K562 (cell line): ENCODE results near the gene CCDC71L. TPM values are rescaled to one million over a fixed set of nuclear protein-coding genes. Genes with fewer than 3 reads are reported as not detected.

Source experiments
- E2F3 ChIP-seq: fragments of 250-450 bp; sonication (Bioruptor Pico); IDR thresholded peaks from 2 replicates; pipeline ENCODE4 v1.4.0; 2020; ENCODE audit warnings: mild to moderate bottlenecking
- FIP1L1 ChIP-seq: fragments of 200-400 bp; formaldehyde crosslinking; IDR thresholded peaks from 2 replicates; pipeline ENCODE4 v1.6.1; 2018; ENCODE audit warnings: mild to moderate bottlenecking, low read depth, low read length; ENCODE audit not compliant: poor library complexity, severe bottlenecking
- FOXJ2 ChIP-seq: fragments of 200-800 bp; sonication (Bioruptor generic); IDR thresholded peaks from 2 replicates; pipeline ENCODE4 v1.6.1; 2016; ENCODE audit warnings: missing genetic modification characterization, missing compliant biosample characterization
- GATAD2B ChIP-seq: fragments of 450-650 bp; IDR thresholded peaks from 2 replicates; pipeline ENCODE4 v1.6.1; 2017; ENCODE audit warnings: mild to moderate bottlenecking, borderline replicate concordance
- HNRNPL ChIP-seq: fragments of 200-400 bp; formaldehyde crosslinking; IDR thresholded peaks from 2 replicates; pipeline ENCODE4 v1.6.1; 2017; ENCODE audit warnings: low read depth, mild to moderate bottlenecking, low read length
- LCOR ChIP-seq: sonication (generic); formaldehyde crosslinking; IDR thresholded peaks from 2 replicates; pipeline ENCODE4 v1.8.0; 2022; ENCODE audit warnings: mild to moderate bottlenecking, missing genetic modification reagents
- SPI1 ChIP-seq: IDR thresholded peaks from 2 replicates; pipeline ENCODE4 v1.6.1; 2011; ENCODE audit warnings: low read depth, low read length, control low read depth, borderline replicate concordance
- ZNF253 ChIP-seq: fragments of 250-450 bp; sonication (Bioruptor Pico); conservative IDR thresholded peaks from 2 replicates; pipeline ENCODE4 v1.6.1; 2021; ENCODE audit warnings: mild to moderate bottlenecking
- ZNF507 ChIP-seq: conservative IDR thresholded peaks from 2 replicates; pipeline ENCODE4 v1.6.1; 2017; ENCODE audit warnings: missing genetic modification characterization, missing compliant biosample characterization
- ZNF57 ChIP-seq: fragments of 450-650 bp; formaldehyde crosslinking; IDR thresholded peaks from 2 replicates; pipeline ENCODE4 v1.4.0; 2020; ENCODE audit warnings: mild to moderate bottlenecking, moderate library complexity
- ZNF586 ChIP-seq: fragments of 450-650 bp; formaldehyde crosslinking; conservative IDR thresholded peaks from 2 replicates; pipeline ENCODE4 v1.4.0; 2020; ENCODE audit warnings: mild to moderate bottlenecking, moderate library complexity
- ZNF764 ChIP-seq: fragments of 250-450 bp; sonication (Bioruptor Pico); IDR thresholded peaks from 2 replicates; pipeline ENCODE4 v1.4.0; 2020; ENCODE audit warnings: low read depth, mild to moderate bottlenecking, moderate library complexity
- ZSCAN32 ChIP-seq: fragments of 450-650 bp; formaldehyde crosslinking; IDR thresholded peaks from 2 replicates; pipeline ENCODE4 v1.4.0; 2020; ENCODE audit warnings: mild to moderate bottlenecking, moderate library complexity
- polyA plus RNA-seq, 8 experiments: library from polyadenylated mRNA; depleted of rRNA in 4 of 8; stranded (reverse) in 5 of 8; unstranded in 3 of 8; fragments of >200 nt; fragmentation: Nextera tagmentation in 2 of 8; fragmentation: Illumina TruSeq in 1 of 8; extraction: Ambion mirVana in 2 of 8; extraction: Trizol in 1 of 8; gene quantifications; 2 replicates each; pipeline versions ENCODE4 v1.2.1 to v1.2.3, GENCODE V29; 2011 to 2014; ENCODE audit warnings: inconsistent platforms in 1 of 8, missing spikeins in 1 of 8
- total RNA-seq, 7 experiments: library from RNA; depleted of rRNA in 6 of 7; stranded (reverse); fragments of >200 nt in 6 of 7; fragmentation: Illumina TruSeq in 2 of 7; extraction: Trizol in 2 of 7; gene quantifications; 2 replicates each; pipeline versions ENCODE4 v1.2.1 to v1.2.3, GENCODE V29; 2011 to 2021; ENCODE audit warnings: low replicate concordance in 1 of 7
- TF ChIP-seq, protein P1 (sequence below), 2 experiments: fragments of 450-650 bp; conservative IDR thresholded peaks; 2 replicates each; pipeline ENCODE4 v1.6.1; 2017; ENCODE audit warnings: mild to moderate bottlenecking in 2 of 2, moderate library complexity in 2 of 2
- TF ChIP-seq, protein P2 (sequence below): fragments of 250-450 bp; sonication (Bioruptor Pico); IDR thresholded peaks from 2 replicates; pipeline ENCODE4 v1.5.0; 2021; ENCODE audit warnings: mild to moderate bottlenecking, moderate library complexity
- TF ChIP-seq, protein P3 (sequence below): fragments of 250-450 bp; sonication (Bioruptor Pico); IDR thresholded peaks from 2 replicates; pipeline ENCODE4 v1.5.0; 2021
- TF ChIP-seq, protein P4 (sequence below): fragments of 250-450 bp; sonication (Bioruptor Pico); IDR thresholded peaks from 2 replicates; pipeline ENCODE4 v1.8.0; 2022; ENCODE audit warnings: inconsistent platforms, mild to moderate bottlenecking, moderate library complexity, borderline replicate concordance
- TF ChIP-seq, protein P5 (sequence below): fragments of 250-450 bp; sonication (Bioruptor Pico); IDR thresholded peaks from 2 replicates; pipeline ENCODE4 v1.4.0; 2020; ENCODE audit warnings: mild to moderate bottlenecking

The CCDC71L gene
- total and polyA plus RNA-seq, 9 of the 15 experiments (the other 6 are each of a cell fraction or from before 2014, with no cell fraction given), result 5.7 to 108 (median 25.4) TPM

DNA sequence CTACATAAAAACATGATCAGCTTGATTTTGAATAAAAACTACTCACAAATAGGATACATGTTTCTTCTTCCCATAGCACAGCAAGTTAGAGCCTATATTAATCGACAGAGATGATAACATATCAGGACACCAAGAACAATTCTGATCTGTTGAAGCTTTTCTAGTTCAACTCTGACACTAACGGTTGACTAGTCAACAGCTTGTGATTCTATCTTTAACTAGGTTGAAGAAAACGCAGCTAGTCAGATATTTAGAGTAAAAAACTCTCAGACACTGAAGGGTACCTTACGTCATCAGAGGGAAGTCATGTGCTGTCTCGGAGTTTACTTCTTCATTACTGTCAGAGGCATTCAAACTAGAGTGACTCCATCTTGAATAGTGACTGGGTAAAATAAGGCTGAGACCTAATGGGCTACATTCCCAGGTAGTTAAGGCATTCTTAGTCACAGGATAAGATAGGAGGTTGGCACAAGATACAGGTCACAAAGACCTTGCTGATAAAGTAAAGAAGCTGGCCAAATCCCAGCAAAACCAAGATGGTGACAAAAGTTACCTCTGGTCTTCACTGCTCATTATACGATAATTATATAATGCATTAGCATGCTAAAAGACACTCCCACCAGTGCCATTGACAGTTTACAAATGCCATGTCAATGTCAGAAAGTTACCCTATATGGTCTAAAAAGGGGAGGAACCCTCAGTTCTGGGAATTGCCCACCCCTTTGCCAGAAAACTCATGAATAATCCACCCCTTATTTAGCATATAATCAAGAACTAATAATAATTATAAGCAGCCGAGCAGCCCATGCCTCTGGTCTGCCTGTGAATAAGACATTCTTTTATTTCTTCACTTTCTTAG, 21.3 kb downstream of the CCDC71L start (continued):
- TF ChIP-seq, protein P1, sequence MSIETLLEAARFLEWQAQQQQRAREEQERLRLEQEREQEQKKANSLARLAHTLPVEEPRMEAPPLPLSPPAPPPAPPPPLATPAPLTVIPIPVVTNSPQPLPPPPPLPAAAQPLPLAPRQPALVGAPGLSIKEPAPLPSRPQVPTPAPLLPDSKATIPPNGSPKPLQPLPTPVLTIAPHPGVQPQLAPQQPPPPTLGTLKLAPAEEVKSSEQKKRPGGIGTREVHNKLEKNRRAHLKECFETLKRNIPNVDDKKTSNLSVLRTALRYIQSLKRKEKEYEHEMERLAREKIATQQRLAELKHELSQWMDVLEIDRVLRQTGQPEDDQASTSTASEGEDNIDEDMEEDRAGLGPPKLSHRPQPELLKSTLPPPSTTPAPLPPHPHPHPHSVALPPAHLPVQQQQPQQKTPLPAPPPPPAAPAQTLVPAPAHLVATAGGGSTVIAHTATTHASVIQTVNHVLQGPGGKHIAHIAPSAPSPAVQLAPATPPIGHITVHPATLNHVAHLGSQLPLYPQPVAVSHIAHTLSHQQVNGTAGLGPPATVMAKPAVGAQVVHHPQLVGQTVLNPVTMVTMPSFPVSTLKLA (conservative IDR thresholded peaks at IDR 0.05), result no peak
- TF ChIP-seq, protein P2, sequence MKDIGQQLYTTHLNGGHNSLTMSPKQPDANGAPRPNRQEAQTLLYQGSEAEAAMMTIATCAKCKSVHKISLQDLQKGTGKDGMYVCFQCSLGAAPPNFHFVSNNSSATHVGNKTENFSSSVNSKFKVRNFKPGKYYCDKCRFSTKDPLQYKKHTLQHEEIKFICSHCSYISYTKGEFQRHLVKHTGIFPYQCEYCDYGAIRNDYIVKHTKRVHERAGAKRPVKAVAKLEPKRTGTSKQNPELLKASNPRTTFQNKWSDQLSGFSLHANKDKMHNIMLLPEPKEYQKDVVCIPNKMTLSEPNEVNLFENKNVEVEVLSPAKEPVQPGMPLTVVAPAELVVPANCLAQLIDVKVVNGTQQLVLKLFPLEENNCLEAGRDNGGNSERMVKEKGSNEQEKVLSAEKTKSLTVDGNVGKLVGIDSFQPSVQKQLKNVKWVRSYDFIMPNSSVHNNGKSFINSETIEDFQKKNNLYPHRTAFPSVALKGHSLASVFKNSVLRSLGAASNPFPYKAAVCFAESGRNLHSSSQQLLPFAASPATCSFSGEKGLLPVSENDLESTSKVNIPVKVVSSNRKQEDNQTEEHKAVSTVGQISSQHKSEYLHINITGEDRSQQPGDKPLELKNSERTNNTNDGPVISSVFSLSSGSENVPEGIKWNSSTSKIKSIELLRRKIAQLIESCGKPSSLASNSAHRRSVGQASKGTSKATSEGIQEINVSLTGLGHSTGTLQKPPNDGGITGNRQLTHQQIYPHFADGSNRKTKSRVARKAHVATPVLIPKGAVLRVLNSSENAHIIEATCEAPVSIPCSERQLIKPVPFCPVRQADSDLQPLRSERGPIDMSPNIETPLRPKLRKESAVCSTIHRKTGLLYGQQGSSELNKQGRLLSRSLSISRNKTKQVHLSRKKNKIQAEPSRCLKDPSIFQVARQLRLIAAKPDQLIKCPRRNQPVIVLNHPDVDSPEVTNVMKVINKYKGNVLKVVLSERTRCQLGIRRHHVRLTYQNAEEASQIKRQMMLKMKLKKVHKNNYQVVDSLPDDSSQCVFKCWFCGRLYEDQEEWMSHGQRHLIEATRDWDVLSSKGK (CRISPR knock-in tag), result no peak
- no peak for TF ChIP-seq FIP1L1
- no peak for TF ChIP-seq GATAD2B
- TF ChIP-seq SPI1, result no peak
- TF ChIP-seq ZSCAN32 (CRISPR knock-in tag), result no peak
- no peak for TF ChIP-seq ZNF507 (tag)
- TF ChIP-seq ZNF253 (CRISPR knock-in tag), result no peak
- no peak for TF ChIP-seq FOXJ2 (tag)
- no peak for TF ChIP-seq ZNF586 (CRISPR knock-in tag)
- TF ChIP-seq LCOR (CRISPR knock-in tag), result no peak
- no peak for TF ChIP-seq ZNF57
- TF ChIP-seq, protein P3, sequence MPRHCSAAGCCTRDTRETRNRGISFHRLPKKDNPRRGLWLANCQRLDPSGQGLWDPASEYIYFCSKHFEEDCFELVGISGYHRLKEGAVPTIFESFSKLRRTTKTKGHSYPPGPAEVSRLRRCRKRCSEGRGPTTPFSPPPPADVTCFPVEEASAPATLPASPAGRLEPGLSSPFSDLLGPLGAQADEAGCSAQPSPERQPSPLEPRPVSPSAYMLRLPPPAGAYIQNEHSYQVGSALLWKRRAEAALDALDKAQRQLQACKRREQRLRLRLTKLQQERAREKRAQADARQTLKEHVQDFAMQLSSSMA (CRISPR knock-in tag), result no peak
- no peak for TF ChIP-seq E2F3
- TF ChIP-seq, protein P4, sequence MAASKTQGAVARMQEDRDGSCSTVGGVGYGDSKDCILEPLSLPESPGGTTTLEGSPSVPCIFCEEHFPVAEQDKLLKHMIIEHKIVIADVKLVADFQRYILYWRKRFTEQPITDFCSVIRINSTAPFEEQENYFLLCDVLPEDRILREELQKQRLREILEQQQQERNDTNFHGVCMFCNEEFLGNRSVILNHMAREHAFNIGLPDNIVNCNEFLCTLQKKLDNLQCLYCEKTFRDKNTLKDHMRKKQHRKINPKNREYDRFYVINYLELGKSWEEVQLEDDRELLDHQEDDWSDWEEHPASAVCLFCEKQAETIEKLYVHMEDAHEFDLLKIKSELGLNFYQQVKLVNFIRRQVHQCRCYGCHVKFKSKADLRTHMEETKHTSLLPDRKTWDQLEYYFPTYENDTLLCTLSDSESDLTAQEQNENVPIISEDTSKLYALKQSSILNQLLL (CRISPR knock-in tag), result no peak
- TF ChIP-seq, protein P5, sequence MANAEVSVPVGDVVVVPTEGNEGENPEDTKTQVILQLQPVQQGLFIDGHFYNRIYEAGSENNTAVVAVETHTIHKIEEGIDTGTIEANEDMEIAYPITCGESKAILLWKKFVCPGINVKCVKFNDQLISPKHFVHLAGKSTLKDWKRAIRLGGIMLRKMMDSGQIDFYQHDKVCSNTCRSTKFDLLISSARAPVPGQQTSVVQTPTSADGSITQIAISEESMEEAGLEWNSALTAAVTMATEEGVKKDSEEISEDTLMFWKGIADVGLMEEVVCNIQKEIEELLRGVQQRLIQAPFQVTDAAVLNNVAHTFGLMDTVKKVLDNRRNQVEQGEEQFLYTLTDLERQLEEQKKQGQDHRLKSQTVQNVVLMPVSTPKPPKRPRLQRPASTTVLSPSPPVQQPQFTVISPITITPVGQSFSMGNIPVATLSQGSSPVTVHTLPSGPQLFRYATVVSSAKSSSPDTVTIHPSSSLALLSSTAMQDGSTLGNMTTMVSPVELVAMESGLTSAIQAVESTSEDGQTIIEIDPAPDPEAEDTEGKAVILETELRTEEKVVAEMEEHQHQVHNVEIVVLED (CRISPR knock-in tag), result peak; percentile 64; the same call in 1 of the 2 replicates
- TF ChIP-seq HNRNPL, result no peak
- TF ChIP-seq ZNF764 (CRISPR knock-in tag), result no peak
